Breast epithelium (tissue), 3 donors: Measurements from ENCODE around the gene ARHGAP31.

Experiments
- CTCF ChIP-seq, 3 donors: fragments of 450-650 bp; IDR thresholded peaks; one replicate each; pipeline ENCODE4 v1.5.1; 2016 to 2017; ENCODE audit warnings: antibody characterized with exemption in 3 of 3, mild to moderate bottlenecking in 3 of 3, moderate library complexity in 3 of 3
- POLR2A ChIP-seq: fragments of 450-650 bp; IDR thresholded peaks from one replicate; pipeline ENCODE4 v1.6.1; 2016; ENCODE audit warnings: antibody characterized with exemption, mild to moderate bottlenecking, moderate library complexity
- POLR2AphosphoS5 ChIP-seq, 3 donors: sonication (generic); formaldehyde crosslinking; IDR thresholded peaks; one replicate each; pipeline ENCODE4 v1.6.1; 2017; ENCODE audit warnings: antibody characterized with exemption in 3 of 3

GRCh38 chr3:119329551-119329950 lies 35.4 kb downstream of the ARHGAP31 start:
- TF ChIP-seq CTCF (IDR thresholded peaks at IDR 0.05) (no peak), POLR2AphosphoS5 (IDR thresholded peaks at IDR 0.05) (no peak), POLR2A (no peak)
